NCI-H1092 (cell line): ENCODE data around the gene MRRF.
"Not testable (repeated sequence)": the region's sequence is repeated elsewhere in the genome, so short reads cannot be mapped to it uniquely, and the experiment has no call there.

Source experiments
- DNase-seq: peaks from one replicate; lab custom pipeline; 2025; lab: John Stamatoyannopoulos, UW

The MRRF gene

DNA sequence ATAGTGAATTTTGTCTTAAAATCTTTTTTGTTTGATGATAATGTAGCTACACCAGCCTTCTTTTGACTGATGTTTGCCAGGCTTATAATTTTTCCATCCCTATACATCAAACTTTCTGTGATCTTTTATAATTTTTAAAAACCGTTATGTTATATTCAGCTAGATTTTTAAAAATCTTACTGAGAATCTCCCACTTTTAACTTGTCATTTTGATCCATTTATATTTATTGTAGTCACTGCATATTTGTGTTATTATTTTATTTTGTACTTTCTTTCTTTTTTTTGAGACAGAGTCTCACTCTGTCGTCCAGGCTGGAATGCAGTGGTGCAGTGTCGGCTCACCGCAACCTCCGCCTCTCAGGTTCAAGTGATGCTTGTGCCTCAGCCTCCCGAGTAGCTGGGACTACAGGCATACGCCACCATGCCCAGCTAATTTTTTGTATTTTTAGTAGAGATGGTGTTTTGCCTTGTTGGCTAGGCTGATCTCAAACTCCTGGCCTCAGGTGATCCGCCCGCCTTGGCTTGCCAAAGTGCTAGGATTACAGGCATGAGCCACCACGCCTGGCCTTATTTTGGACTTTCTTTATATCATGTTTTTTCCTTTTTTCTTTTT is 12.7 kb downstream of the MRRF start:
- DNase-seq: no peak

DNA sequence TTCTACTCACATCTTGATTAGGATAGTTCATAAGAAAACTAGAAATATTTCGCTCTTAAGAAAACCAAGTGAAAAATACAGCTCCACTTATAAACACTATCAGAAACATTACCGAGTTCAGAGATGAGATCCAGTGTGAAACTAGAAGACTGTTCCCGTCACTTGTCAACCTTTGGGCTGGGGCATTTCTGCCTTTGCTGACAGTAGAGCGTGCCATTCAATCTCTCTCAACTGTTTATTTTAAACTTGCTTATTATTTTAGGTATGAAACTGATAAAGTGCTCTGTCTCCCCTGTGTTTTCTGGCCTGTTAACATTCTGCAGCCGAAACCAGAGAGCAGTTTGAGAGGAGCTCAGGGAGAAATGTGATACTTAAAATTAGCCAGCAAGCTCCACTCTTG is 16.7 kb downstream of the MRRF start:
- no peak for DNase-seq

DNA sequence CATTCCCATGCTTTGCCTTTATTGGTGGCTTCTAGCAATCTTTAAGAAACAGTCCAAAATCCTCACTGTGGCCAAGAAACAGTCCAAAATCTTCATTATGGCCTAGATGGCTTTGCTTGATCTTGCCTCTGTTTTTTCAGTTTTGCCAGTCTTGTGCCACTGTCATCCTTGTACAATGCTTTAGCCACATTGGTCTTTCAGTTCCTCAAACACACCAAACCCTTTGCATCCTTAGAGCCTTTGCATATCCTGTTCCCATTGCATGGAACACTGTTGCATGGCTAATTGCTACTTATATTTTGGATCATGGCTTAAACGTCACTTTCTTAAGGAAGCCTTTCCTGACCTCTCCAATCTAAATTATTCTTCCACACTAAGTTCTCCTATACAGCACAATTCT is 22.1 kb downstream of the MRRF start:
- DNase-seq: no peak

DNA sequence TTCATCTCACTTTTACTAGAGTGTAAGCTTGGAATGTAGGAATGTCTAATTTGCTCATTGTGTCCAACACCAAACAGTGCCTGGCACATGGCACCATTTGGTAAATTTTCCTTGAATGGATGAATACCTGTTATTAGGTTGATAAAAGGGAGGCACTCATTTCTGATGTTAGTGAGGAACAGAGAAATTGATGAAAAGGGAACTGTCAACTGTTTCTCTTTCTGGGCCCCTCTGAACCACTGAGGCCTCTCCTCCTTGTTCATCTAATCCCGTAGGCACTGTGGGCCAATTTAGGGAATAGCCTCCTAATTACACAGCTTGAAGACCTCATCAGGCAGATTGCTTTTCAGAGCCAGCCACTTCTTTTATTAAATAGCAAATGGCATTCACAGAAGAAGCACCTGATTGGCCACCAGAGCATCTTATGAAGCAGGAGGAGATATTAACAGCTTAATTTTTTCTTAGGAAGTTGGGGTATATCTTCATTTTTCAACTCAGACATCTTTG is 22.6 kb downstream of the MRRF start:
- no peak for DNase-seq

DNA sequence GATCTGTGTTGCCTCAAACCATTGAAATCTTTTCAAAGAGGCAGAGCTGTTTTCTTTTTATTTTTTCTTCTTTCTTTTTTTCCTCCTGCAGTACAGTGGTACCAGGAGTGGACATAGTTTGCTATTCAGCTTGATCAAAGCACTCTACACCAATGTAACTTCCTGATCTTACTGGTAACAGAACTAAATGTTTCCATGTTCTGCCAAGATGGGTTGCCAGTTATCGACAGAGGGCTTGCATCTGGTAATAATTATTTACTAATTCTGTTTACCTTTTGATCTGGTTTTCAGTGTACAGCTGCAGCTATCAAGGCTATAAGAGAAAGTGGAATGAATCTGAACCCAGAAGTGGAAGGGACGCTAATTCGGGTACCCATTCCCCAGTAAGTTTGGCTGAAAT is 26.8 kb downstream of the MRRF start:
- no peak for DNase-seq

DNA sequence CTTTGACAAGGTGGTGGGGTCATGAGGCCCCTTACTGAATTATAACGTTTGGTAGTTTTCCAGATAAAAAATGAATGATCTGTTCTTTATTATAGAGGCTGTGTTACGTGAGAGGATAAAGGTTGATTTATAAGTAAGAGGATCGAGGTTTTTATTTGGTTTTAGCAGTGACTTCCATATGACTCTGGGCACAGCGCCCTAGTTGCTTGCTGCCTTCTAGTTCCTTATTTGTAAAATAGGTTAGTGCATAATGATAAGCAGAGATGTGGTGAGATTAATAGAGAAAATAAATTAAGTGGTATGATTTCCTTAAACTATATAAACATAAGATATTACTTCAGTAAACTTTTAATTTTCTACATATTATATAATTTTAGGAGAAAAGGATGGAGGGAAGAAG is 29.8 kb downstream of the MRRF start:
- DNase-seq: no peak

DNA sequence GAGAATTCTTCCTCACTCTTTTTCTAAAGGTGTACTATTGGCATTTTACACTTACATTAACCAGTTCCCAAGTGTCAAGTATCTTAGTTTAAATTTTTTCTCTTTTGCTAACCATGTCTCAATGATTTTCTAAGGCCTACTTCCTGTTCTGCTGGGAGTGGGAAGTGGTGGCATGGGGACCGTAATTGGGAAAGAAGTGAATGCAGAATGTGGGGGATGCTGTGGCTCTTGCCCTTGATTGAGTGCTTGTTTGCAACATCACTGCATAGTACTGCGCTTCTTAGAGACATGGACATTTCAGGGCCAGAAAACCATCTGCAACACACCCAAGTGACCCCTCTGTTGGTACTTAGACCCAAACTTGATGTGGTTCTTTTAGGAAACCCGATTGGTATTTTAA is 32.8 kb downstream of the MRRF start:
- no peak for DNase-seq

DNA sequence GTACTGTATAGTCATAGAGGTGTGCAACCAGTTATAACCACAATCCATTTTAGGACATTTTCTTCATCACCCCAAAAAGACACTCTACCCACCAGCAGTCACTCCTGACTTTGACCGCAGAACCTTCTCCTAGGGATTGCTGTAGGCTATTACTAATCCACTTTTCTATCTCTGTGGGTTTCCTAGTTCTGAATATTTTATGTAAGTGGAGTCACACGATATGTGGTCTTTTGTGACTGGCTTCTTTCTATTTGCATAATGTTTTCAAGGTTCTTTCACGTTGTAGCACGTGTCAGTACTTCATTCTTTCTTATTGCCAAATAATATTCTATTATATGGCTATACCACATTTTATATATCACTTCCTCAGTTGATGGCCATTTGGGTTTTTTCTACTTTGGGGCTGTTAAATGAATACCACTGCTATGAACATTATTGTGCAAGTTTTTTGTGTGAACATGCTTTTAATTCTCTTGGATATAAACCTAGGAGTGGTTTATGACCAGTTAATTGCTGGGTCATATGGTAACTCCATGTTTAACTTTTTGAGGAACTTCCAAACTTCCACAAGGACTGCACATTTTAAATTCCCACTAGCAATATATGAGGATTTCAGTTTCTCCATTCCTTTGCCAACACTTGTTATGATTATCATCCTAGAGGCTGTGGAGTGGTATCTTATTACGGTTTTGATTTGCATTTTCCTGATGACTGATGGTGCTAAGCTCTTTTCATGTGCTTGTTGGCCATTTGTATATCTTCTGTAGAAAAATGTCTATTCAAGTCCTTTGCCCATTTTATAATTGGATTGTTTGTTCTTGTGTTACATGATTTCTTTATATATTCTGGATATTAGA is 37.8 kb downstream of the MRRF start:
- no peak for DNase-seq

DNA sequence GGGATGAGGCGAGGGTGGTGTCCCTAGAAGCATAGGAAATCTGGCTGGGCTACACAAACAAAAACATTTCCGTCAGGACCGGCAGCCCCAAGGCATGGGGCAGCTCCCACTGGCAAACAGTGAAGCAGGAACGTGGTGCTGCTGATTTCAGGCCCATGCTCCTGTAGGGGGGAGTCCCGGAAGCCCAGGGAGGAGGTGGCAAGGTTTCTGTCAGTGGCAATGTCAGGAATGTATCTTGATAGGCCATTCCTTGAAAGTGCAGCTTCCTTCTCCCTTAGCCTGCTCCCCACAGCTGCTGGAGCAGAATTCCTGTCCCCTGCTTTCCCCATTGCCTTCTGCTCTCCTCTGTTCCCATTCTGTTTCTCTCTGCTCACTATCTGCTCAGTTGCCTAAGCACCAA is 42.4 kb downstream of the MRRF start:
- no peak for DNase-seq

DNA sequence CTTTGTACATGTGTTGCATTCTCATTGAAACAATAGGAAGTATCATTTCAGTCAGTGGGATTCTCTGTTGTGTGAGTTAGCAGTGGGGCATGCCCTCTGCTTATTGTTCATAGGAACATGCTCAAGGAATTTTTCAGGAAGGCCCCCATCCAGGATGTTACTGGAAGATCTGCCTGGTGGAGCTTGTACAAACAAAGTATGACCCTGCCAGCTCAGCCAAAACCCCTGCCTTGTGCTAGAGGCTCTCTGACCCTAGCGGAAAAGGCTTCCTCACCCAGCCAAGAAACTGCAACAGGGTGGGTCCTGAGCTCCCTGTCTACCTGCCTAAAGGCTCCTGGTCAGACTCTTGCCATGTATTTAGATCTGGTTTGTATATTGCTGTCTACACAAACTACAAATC is 43.2 kb downstream of the MRRF start:
- DNase-seq: no peak

DNA sequence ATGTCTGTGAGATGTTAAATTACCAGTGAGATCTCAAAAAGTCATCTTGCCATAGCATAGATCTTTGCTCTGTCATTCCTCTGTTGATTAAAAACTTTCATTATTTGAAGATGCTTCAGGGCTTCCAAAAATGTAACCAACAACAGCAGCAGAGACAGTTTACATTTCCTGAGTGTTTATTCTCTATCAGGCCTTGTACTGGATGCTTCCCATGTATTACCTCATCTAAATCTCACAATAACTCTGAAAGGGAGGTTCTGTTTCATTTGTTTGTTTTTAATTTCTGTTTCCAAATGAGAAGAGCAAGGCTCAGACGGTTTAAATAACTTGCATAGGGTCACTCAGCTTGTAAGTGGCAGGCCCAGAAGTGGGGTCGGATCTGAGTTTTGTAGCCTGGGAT is 45.2 kb downstream of the MRRF start:
- no peak for DNase-seq

DNA sequence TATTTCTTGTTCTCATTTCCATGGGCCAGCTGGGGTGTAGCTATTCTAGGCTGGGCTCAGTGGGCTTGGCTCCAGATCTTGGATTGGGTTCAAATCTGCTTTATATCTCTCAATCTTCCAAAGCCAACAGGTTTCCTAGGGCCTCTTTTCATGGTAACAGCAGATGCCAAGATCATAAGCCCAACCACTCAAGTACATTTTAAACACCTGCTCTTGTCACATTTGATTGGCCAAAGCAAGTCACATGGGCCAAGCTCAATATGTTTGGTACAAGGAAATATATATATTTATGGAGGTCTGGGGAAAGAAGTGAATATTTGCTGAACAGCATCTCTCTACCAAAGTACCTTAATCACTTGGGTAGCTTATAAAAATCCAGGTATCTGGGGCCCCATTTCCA is 49.5 kb downstream of the MRRF start:
- no peak for DNase-seq

DNA sequence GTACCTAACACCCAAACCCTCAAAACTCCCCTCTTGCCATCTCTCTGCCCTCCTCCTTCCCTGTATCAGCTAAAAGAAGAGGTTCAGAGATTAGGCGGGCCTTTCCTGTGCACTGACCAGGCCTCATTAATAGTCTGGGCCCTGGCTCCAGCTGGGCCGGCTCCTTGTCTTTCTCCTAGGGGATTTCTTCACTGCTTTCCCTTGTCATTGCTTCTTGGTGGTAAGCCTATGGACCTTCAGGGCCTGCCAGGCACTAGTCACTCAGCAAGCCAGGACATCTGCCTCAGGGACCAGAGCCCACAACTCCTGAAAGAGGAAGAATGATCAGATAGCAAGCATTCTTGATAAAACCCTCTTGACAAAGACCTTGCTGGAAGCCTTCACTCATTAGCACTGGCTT is 50.9 kb downstream of the MRRF start:
- DNase-seq: no peak

DNA sequence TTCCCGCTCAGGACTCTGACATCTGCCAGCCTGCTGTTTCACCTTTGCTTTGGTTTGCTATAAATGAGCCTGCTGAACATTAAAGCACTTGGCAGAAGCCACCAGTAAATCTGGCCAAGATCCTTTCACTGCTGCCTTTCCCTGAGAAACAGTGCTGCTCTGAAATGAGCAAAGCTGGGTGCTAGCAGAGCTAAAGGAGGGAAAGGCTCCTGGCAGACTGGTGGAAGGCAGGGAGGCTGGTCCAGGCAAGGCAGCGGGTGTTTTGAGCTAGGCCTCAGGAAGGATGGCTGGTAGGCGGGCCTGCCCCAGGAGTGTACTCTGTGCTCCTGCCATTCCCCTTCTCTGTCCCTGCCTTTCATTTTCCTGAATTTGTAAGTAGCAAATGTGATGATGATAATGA is 53.6 kb downstream of the MRRF start:
- no peak for DNase-seq

DNA sequence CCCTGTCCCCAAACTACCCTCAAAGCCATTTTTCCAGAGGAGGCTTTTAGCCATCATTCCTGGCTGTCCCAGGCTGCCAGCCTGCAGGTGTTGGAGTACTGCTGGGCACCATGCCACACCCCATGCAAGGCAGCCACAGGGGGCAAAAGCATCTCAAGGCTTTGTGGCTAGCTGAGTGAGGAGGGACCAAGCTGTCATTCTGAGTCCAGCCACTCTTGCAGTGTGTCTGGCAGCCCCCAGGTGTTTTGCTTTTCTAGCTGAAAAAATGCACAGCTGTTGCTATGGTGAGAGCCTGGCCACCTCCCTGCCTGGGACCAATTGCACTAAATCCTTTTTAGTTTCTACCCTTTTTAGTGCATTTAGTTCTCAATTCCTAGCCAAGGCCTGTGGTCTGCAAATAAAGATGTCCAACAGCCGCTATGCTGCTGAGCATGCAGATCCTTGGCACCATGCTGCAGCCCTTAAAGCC is 55.8 kb downstream of the MRRF start:
- no peak for DNase-seq

DNA sequence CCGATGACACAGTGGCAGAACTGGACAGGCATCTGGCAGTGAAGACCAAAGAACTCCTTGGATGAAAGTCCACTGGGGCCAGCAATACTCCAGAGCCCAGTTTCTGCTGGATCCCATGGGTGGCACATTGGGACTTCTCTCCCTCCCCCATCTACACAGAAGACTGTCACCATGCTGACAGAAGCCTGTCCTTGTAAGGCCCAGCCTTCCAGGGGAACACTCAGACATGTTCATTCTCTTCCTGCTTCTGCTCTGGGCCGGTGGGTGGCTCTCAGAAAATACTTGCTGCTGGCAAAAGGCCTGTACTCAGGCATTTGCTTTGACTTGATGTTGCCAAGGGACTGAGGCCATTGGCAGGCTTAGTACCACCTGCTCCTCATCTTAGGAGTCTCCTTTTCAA is 57.9 kb downstream of the MRRF start:
- DNase-seq: no peak

DNA sequence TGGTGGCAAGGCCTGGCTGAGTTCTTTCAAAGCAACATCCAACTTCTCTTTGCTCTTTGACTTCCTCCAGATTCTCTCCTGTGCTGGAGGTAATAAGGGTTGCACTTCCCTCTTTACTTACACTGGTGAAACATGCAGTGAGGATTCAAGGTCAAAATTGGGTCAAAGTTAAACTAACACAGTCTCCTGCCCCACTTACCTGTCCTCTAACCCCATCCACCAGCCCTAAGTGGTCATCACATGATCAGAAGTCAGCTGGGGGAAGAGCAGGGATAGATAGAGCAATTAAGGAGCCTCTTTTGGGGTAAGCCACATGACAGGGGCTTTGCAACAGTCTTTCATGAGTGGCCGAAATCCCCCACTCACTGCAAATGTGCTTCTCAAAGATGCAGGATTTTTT is 60.0 kb downstream of the MRRF start:
- not testable (repeated sequence) for DNase-seq

DNA sequence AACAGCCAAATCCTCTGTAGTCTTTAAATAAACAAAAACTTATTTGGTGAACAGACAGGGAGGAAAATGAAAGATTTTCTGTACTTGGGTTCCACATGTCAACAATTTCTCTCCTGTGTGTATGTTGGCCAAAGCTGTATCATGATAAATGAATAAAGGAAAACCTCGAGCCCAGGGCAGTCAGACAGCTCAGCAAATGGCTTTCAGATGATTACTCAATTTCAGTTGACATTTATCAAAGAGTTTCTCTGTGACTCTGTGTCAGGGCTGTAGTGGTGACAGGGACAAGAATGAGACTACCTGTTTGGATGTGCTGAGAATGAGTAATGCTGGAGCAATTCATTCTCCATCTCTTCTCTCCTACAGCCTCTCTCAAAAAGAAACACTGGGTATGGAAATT is 60.4 kb downstream of the MRRF start:
- DNase-seq: no peak

DNA sequence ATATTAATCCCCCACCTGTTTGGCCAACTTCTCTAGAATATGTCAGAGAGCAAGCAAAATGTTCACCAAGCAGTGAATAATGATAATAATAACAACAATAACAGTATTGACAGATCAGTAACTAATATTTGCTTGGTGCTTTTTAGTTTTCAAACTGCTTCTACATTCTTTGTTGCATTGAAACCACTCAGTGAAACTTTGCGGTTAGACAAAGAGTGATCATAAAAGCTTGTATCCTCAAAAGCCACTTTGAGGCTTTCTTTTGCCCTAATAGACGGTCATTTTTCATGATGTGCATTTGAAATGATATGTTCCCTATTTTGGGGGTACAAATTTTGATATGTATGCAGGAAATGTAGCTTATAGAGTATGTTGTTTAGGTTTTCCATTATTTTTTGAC is 62.5 kb downstream of the MRRF start:
- DNase-seq: no peak

DNA sequence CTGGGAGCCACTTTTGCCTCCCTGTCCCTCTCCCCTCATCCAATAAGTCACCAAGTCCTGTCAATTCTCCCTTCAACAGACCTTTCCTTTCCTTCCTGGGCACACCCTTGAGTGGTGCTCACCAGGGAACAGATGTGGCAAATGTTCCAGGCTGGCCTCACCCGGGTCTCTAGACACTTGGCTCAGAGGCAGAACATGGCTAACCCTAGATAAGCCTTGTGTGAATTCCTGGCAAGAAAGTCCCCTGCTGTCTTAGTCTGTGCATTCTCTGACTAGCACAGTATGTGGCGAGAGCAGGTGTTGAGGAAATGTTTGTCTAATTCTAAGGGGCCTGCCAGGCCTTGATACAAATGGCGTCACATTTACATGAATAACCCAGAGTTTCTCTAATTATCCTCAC is 64.9 kb downstream of the MRRF start:
- no peak for DNase-seq

DNA sequence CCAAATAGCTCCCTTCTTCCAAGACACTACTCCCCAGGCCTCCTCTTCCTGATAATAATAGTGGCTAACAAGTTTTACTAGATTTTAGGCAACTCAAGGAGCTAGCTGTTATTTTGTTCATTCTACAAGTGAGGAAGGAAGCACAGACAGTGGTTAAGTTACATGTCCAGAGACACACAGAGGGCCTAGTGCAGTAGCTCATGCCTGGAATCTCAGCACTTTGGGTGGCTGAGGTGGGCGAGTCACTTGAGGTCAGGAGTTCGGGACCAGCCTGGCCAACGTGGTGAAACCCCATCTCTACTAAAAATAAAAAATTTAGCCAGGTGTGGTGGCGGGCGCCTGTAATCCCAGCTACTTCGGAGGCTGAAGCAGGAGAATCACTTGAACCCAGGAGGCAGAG is 65.8 kb downstream of the MRRF start:
- DNase-seq: not testable (repeated sequence)

DNA sequence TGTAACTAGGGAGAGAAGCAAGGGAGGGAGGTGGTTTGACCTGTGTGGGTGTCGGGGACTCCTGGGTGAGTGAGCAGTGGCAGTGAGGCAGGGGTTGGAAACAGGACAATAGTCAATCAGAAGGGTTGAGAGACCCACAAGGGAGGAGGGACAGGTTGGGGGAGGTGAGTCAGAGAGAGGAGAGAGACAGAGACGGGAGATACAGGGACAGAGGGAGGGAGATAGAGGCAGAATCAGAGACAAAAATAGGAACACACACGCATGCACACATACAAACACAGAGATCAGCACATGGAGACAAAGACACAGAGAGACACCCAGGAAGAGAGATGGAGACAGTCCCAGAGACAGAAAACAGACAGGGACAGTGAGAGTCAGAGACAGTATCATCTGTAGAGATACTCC is 66.8 kb downstream of the MRRF start:
- DNase-seq: no peak

DNA sequence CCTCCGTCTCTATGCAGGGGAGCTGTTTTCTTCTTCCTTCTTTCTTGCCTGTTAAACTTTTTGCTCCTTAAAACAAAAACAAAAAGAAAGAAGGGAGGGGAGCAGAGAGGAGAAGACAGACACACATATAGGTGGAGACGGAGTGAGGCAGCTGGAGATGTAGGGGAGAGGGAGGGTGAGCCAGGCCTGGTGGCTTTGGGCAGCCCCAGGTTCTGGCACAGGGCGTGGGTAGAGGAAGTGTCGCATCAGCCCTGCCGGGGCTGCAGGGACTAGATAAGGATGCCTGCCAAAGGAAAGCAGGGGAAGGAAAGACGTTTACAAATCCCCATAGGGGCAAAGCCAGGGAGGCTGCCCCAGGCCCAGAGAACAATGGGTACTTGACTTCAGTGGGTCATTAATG is 67.4 kb downstream of the MRRF start:
- no peak for DNase-seq

DNA sequence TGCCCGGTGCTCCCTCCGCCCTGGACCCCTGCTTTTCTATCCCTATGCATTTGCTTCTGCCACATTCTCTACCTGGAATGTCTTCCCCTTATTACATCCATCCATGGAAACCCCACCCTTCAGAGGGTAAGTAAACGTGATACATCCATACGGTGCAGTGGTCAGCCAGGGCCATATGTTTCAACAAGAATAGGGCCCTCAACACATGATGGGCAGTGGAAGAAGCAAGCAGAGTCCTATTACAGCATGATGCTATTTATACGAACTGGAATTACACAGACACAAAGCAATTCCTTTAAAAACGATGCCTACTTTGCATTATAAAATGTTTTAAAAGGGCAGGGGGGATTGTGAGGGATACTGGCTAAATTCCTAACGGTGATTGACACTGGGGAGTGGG is 68.0 kb downstream of the MRRF start:
- no peak for DNase-seq
